HepG2 (cell line): Measurements from ENCODE around the gene CA6. TPM values are rescaled to one million over a fixed set of nuclear protein-coding genes. Genes with fewer than 3 reads are reported as not detected.

Experiments used
- ATAC-seq: fragments of 200-7000 bp; cut with Tn5 transposase; 3 replicates; pipeline ENCODE4 v1.9.1; 2020; ENCODE audit warnings: mild to moderate bottlenecking, moderate library complexity
- BruUV-seq: library from RNA; stranded (reverse); fragments of 400-500 nt; replicated peaks from 2 replicates; lab custom pipeline; 2021; lab: Mats Ljungman, UMichigan
- CTCF ChIA-PET: fragments of 300-600 bp; formaldehyde crosslinking; extraction: SDS; loops from one replicate; lab custom pipeline; 2021; ENCODE audit warnings: low total read pairs, inconsistent platforms, low intra/inter-chr PET ratio; lab: Yijun Ruan, JAX
- POLR2A ChIA-PET: fragments of 350-600 bp; sonication (Branson Sonifier 250); formaldehyde crosslinking; loops from one replicate; lab custom pipeline; 2020; ENCODE audit warnings: antibody characterized with exemption, inconsistent platforms; lab: Yijun Ruan, JAX
- DNase-seq: peaks from one replicate; pipeline ENCODE4 v3.0.0-alpha.2; 2015; ENCODE audit warnings: low spot score
- FAIRE-seq: peaks from 3 replicates; lab custom pipeline; 2011; peaks lifted over from hg19 to GRCh38; lab: Jason Lieb, UNC
- H2AFZ ChIP-seq: one replicate; pipeline ENCODE4 v1.6.1; 2011; ENCODE audit warnings: low read length, inconsistent platforms
- H3K27ac ChIP-seq: fragments of 300-600 bp; 3 replicates; pipeline ENCODE4 v1.8.0; 2011; ENCODE audit warnings: mixed run types, mild to moderate bottlenecking, mixed read lengths, low read length, inconsistent platforms; ENCODE audit not compliant: insufficient read depth; ENCODE audit errors: extremely low read length
- H3K27me3 ChIP-seq, 2 experiments: fragments of 200-600 bp in 1 of 2; 2 replicates in 1 of 2; 3 replicates in 1 of 2; pipeline versions ENCODE4 v1.6.0 to v1.8.0; 2011; ENCODE audit warnings: low read length in 2 of 2, mild to moderate bottlenecking in 2 of 2, moderate library complexity in 2 of 2, inconsistent platforms in 1 of 2; ENCODE audit not compliant: insufficient read depth in 2 of 2, control insufficient read depth in 1 of 2
- H3K36me3 ChIP-seq, 2 experiments: fragments of 200-600 bp in 1 of 2; replicated peaks in 1 of 2; 2 replicates in 1 of 2; 3 replicates in 1 of 2; pipeline versions ENCODE4 v1.5.1 to v1.8.0; 2011; ENCODE audit warnings: low read length in 2 of 2, inconsistent platforms in 1 of 2; ENCODE audit not compliant: insufficient read depth in 2 of 2, control insufficient read depth in 1 of 2
- H3K4me1 ChIP-seq: 2 replicates; pipeline ENCODE4 v1.5.1; 2012; ENCODE audit warnings: low read length, inconsistent platforms; ENCODE audit not compliant: insufficient read depth
- H3K4me2 ChIP-seq: 2 replicates; pipeline ENCODE4 v1.6.0; 2011; ENCODE audit warnings: low read depth, low read length, inconsistent platforms
- H3K4me3 ChIP-seq, 3 experiments: fragments of 200-600 bp in 1 of 3; sonication (generic), shearing (Covaris generic) in 1 of 3; replicated peaks in 1 of 3; 2 replicates each; pipeline ENCODE4 v1.5.1; 2011 to 2016; ENCODE audit warnings: low read length in 3 of 3, inconsistent platforms in 2 of 3, low read depth in 2 of 3, mild to moderate bottlenecking in 2 of 3, control low read depth in 1 of 3, mixed read lengths in 1 of 3; ENCODE audit not compliant: insufficient read depth in 1 of 3
- H3K79me2 ChIP-seq: one replicate; pipeline ENCODE4 v1.6.1; 2011; ENCODE audit warnings: low read length, inconsistent platforms; ENCODE audit not compliant: insufficient read depth
- H3K9ac ChIP-seq: 2 replicates; pipeline ENCODE4 v1.6.0; 2011; ENCODE audit warnings: mild to moderate bottlenecking, low read depth, low read length, inconsistent platforms; ENCODE audit not compliant: insufficient read depth
- H3K9me3 ChIP-seq: 2 replicates; pipeline ENCODE4 v1.5.1; 2012; ENCODE audit warnings: mild to moderate bottlenecking, low read length
- H4K20me1 ChIP-seq: 2 replicates; pipeline ENCODE4 v1.6.0; 2011; ENCODE audit warnings: inconsistent platforms, mild to moderate bottlenecking, low read length, moderate library complexity; ENCODE audit not compliant: insufficient read depth
- ARNT2 ChIP-seq: sonication (generic); formaldehyde crosslinking; IDR thresholded peaks from 2 replicates; pipeline ENCODE4 v1.8.0; 2022; ENCODE audit warnings: mild to moderate bottlenecking, low read depth, missing genetic modification reagents, moderate library complexity
- DBP ChIP-seq: sonication (generic); formaldehyde crosslinking; IDR thresholded peaks from 2 replicates; pipeline ENCODE4 v1.4.0; 2020; ENCODE audit warnings: missing genetic modification reagents; ENCODE audit errors: not compliant biosample characterization
- FOXC1 ChIP-seq: sonication (generic); formaldehyde crosslinking; IDR thresholded peaks from 2 replicates; pipeline ENCODE4 v1.8.0; 2022; ENCODE audit warnings: mild to moderate bottlenecking, missing genetic modification reagents, borderline replicate concordance
- GABPB1 ChIP-seq: IDR thresholded peaks from 2 replicates; pipeline ENCODE4 v1.6.1; 2016; ENCODE audit warnings: mild to moderate bottlenecking, missing genetic modification reagents, moderate library complexity, missing compliant biosample characterization
- KLF9 ChIP-seq: IDR thresholded peaks from 2 replicates; pipeline ENCODE4 v1.6.1; 2016; ENCODE audit warnings: low read depth
- NFE2 ChIP-seq: sonication (generic); formaldehyde crosslinking; IDR thresholded peaks from 2 replicates; pipeline ENCODE4 v1.4.0; 2020; ENCODE audit warnings: missing genetic modification reagents
- PITX1 ChIP-seq: sonication (generic); formaldehyde crosslinking; IDR thresholded peaks from 2 replicates; pipeline ENCODE4 v1.5.1; 2020; ENCODE audit warnings: mild to moderate bottlenecking, missing genetic modification reagents
- POLR2AphosphoS5 ChIP-seq: IDR thresholded peaks from 2 replicates; pipeline ENCODE4 v1.6.1; 2012; ENCODE audit warnings: low read depth, low read length
- RFX3 ChIP-seq: IDR thresholded peaks from 2 replicates; pipeline ENCODE4 v1.6.1; 2016; ENCODE audit warnings: missing biosample characterization, missing genetic modification reagents
- SOX5 ChIP-seq: IDR thresholded peaks from 2 replicates; pipeline ENCODE4 v1.6.1; 2016; ENCODE audit warnings: borderline replicate concordance
- TERF1 ChIP-seq: sonication (generic); formaldehyde crosslinking; IDR thresholded peaks from 2 replicates; pipeline ENCODE4 v1.8.0; 2022; ENCODE audit warnings: mild to moderate bottlenecking, missing genetic modification reagents, moderate library complexity
- YEATS4 ChIP-seq: sonication (generic); formaldehyde crosslinking; IDR thresholded peaks from 2 replicates; pipeline ENCODE4 v1.4.0; 2020; ENCODE audit warnings: missing genetic modification reagents, borderline replicate concordance
- ZFP1 ChIP-seq: IDR thresholded peaks from 2 replicates; pipeline ENCODE4 v1.6.1; 2016
- ZNF180 ChIP-seq: sonication (generic); formaldehyde crosslinking; IDR thresholded peaks from 2 replicates; pipeline ENCODE4 v1.4.0; 2020; ENCODE audit warnings: low read depth, missing genetic modification reagents, borderline replicate concordance
- ZNF496 ChIP-seq: sonication (generic); formaldehyde crosslinking; IDR thresholded peaks from 2 replicates; pipeline ENCODE4 v1.8.1; 2023; ENCODE audit warnings: mild to moderate bottlenecking, moderate library complexity, missing genetic modification reagents; ENCODE audit not compliant: insufficient replicate concordance
- ZNF747 ChIP-seq: sonication (generic); formaldehyde crosslinking; IDR thresholded peaks from 2 replicates; pipeline ENCODE4 v1.8.1; 2023; ENCODE audit warnings: missing genetic modification reagents, mild to moderate bottlenecking, borderline replicate concordance
- ZNF790 ChIP-seq: sonication (generic); formaldehyde crosslinking; IDR thresholded peaks from 2 replicates; pipeline ENCODE4 v1.8.0; 2022; ENCODE audit warnings: missing genetic modification reagents, mild to moderate bottlenecking, borderline replicate concordance
- WGBS: methylation state at CpG from one replicate; pipeline ENCODE4 v1.1.6; 2017; ENCODE audit warnings: low lambda C conversion rate; 5-methylcytosine and 5-hydroxymethylcytosine counted together
- in situ Hi-C: cut with HindIII; loops from 2 replicates; pipeline ENCODE4 v1.10.0; 2017; ENCODE audit warnings: low pct_unique_long_range_greater_than_20kb; ENCODE audit not compliant: extremely low pct_ligation_motif_present
- intact Hi-C: fragments of 100-400 bp; cut with micrococcal nuclease; formaldehyde crosslinking; loops from one replicate; pipeline ENCODE4 v1.10.0; 2022; ENCODE audit not compliant: unreplicated experiment
- polyA plus RNA-seq, 8 experiments: library from polyadenylated mRNA; depleted of rRNA in 3 of 8; stranded (reverse) in 7 of 8; unstranded in 1 of 8; fragments of >200 nt; fragmentation: Illumina TruSeq in 4 of 8; extraction: Trizol in 4 of 8; gene quantifications; 2 replicates each; pipeline versions ENCODE4 v1.2.1 to v1.2.3, GENCODE V29; 2011 to 2016; ENCODE audit warnings: low read depth in 4 of 8, missing spikeins in 1 of 8, mixed read lengths in 1 of 8; ENCODE audit not compliant: insufficient read depth in 1 of 8
- total RNA-seq, 5 experiments: library from RNA; depleted of rRNA; stranded (reverse); fragments of >200 nt; fragmentation: Illumina TruSeq; extraction: Trizol; gene quantifications; 2 replicates each; pipeline ENCODE4 v1.2.3, GENCODE V29; 2016; ENCODE audit warnings: low read depth in 1 of 5
- TF ChIP-seq, protein P1 (sequence below): IDR thresholded peaks from 2 replicates; pipeline ENCODE4 v1.6.1; 2016; ENCODE audit warnings: mild to moderate bottlenecking
- TF ChIP-seq, protein P2 (sequence below): IDR thresholded peaks from 2 replicates; pipeline ENCODE4 v1.6.1; 2016; ENCODE audit warnings: low read depth, borderline replicate concordance

CA6 gene
- total and polyA plus RNA-seq, 2 of the 13 experiments (the other 11 are each of a cell fraction or from before 2014, with no cell fraction given) = not detected

- TF ChIP-seq GABPB1 (CRISPR knock-in tag) = peak; percentile 30; the same call in 1 of the 2 replicates
Measured at GRCh38 chr1:8910914-8911313, 34.8 kb upstream of the CA6 start (continued).

DNA sequence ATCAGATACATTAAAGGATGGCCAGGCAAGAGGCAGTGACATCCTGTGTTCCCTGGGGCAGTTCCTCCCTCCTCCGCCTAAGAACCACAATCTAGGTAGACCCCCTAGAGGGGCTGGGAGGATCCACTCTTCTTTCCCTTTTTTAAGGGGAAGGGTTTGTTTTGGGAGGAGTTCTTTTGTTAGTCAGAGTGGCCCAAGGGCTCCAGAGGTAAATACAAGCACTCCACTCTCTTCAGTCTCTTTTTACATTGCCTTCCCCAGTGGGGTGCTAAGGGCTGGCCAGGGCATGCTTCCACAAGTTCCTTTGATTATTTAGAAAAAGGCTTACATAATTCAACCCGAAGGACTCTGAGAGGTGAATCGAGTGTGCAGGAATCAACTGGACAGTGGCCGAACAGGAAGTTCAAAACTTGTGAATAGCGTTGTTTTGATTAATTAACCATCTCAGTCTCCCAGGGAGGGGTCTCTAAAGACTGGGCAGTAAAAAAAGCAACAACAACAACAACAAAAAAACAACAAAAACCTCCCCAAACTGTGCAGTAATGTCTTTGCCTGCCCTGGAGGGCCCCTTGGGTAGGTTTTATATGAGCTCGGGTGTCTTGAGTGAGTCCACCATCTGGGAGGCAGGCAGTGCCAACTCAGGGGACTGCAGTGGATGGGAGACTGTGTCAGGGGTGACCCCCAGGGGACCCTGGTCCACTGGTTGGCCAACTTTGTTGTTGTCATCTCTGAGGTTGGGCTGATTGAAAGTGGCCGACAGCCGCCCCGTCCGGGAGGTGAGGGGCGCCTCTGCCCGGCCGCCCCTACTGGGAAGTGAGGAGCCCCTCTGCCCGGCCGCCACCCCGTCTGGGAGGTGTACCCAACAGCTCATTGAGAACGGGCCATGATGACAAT is 34.0 kb upstream of the CA6 start:
- Histone ChIP-seq H3K4me1 (peaks cover 59% of the 10 kb centered on the region), H2AFZ (no peak overlapping the region), H3K4me2 (peak overlapping the region; percentile 30), H3K27me3 (no peaks in the 10 kb centered on the region), H3K9me3 (no peaks in the 10 kb centered on the region), H3K9ac (no peak overlapping the region), H3K4me3 (no peak overlapping the region), H3K27ac (peak overlapping the region; percentile 36), H4K20me1 (no peaks in the 10 kb centered on the region), H3K79me2 (no peaks in the 10 kb centered on the region), H3K36me3 (no peaks in the 10 kb centered on the region)
- DNase-seq (no peak), FAIRE-seq (no peak), ATAC-seq (peak; percentile 20; the same call in 2 of the 3 replicates)
- POLR2A ChIA-PET = interaction anchor here (1.0 to 1.7 kb wide), 4 partner anchors 11 to 43 kb away, joined by 3 to 5 read pairs (median 4); partner anchors contain the start of gene ENO1
- in situ Hi-C loops (no loop called here), intact Hi-C loops (no loop called here)
- CTCF ChIA-PET = no interaction called here
- WGBS = 77% methylated on average over 17 of the region's 17 CpGs
- no TSS peak for BruUV-seq
- TF ChIP-seq, protein P1, sequence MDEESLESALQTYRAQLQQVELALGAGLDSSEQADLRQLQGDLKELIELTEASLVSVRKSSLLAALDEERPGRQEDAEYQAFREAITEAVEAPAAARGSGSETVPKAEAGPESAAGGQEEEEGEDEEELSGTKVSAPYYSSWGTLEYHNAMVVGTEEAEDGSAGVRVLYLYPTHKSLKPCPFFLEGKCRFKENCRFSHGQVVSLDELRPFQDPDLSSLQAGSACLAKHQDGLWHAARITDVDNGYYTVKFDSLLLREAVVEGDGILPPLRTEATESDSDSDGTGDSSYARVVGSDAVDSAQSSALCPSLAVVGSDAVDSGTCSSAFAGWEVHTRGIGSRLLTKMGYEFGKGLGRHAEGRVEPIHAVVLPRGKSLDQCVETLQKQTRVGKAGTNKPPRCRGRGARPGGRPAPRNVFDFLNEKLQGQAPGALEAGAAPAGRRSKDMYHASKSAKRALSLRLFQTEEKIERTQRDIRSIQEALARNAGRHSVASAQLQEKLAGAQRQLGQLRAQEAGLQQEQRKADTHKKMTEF = 0 out of 2 replicates have a peak, but pooled peaks have one; percentile 42
- TF ChIP-seq YEATS4 (CRISPR knock-in tag) = no peak; the same call in 1 of the 2 replicates
- no peak for TF ChIP-seq ARNT2
- TF ChIP-seq FOXC1 (CRISPR knock-in tag) = no peak
- no peak for TF ChIP-seq ZNF180 (CRISPR knock-in tag)
- TF ChIP-seq ZNF496 (CRISPR knock-in tag) = no peak
- TF ChIP-seq TERF1 (CRISPR knock-in tag) = no peak
- no peak for TF ChIP-seq ZFP1
- TF ChIP-seq, protein P2, sequence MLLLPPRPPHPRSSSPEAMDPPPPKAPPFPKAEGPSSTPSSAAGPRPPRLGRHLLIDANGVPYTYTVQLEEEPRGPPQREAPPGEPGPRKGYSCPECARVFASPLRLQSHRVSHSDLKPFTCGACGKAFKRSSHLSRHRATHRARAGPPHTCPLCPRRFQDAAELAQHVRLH (CRISPR knock-in tag) = 0 out of 2 replicates have a peak, but pooled peaks have one; percentile 10
- no peak for TF ChIP-seq KLF9 (CRISPR knock-in tag)
- TF ChIP-seq DBP (CRISPR knock-in tag) = no peak
- no peak for TF ChIP-seq POLR2AphosphoS5
- no peak for TF ChIP-seq SOX5 (CRISPR knock-in tag)
- no peak for TF ChIP-seq ZNF790 (CRISPR knock-in tag)
- no peak for TF ChIP-seq NFE2
- peak; percentile 23; the same call in 1 of the 2 replicates for TF ChIP-seq PITX1 (CRISPR knock-in tag)
- no peak for TF ChIP-seq ZNF747 (CRISPR knock-in tag)
- no peak for TF ChIP-seq RFX3 (CRISPR knock-in tag)
